ENCODE data around the gene PNMA6E. TPM values are rescaled to one million over a fixed set of nuclear protein-coding genes. Genes with fewer than 3 reads are reported as not detected.
A peak's percentile ranks its signal among the peaks of the same experiment; 100 is the strongest.

The PNMA6E gene
- total and polyA plus RNA-seq, 9 of the 15 experiments (the other 6 are each of a cell fraction or from before 2014, with no cell fraction given): 0.03 TPM; not detected in 8

GRCh38 chrX:153400146-153401132 lies 711 bp downstream of the PNMA6E start:
- Histone ChIP-seq H3K36me3 (ENCODE audit: control insufficient read depth, insufficient read depth, low read length) (no peaks in the 10 kb centered on the region), H3K9ac (ENCODE audit: insufficient read depth in 1 of 2, low read depth in 2 of 2, low read length in 2 of 2) (peak overlapping the region in 1 of 2 experiments; percentile 35; a peak in 1 of 4 replicates), H3K9me1 (ENCODE audit: control insufficient read depth, insufficient read depth, low read length) (no peaks in the 10 kb centered on the region), H3K27me3 (ENCODE audit: control insufficient read depth in 2 of 2, insufficient read depth in 2 of 2, low read length in 2 of 2) (peaks cover 0 to 20% of the 10 kb centered on the region in 2 experiments; a peak in 2 of 5 replicates), H3K27ac (ENCODE audit: extremely low read depth, low read depth, low read length) (no peak overlapping the region), H3K79me2 (ENCODE audit: control insufficient read depth, insufficient read depth, low read length) (no peaks in the 10 kb centered on the region), H3K4me2 (ENCODE audit: insufficient read depth, low read length) (peak overlapping the region; percentile 41; the same call in 1 of the 2 replicates), H3K4me1 (replicated peaks in 1 of 2; ENCODE audit: control insufficient read depth in 2 of 2, insufficient read depth in 2 of 2, low read length in 2 of 2) (peaks cover 4 to 22% of the 10 kb centered on the region in 2 experiments; a peak in 3 of 5 replicates), H3K4me3 (no peak overlapping the region), H4K20me1 (replicated peaks; ENCODE audit: control insufficient read depth, insufficient read depth, low read length) (no peaks in the 10 kb centered on the region), H3K9me3 (replicated peaks; ENCODE audit: control insufficient read depth, insufficient read depth, low read depth, low read length) (no peaks in the 10 kb centered on the region), H2AFZ (ENCODE audit: low read depth, low read length) (peak overlapping the region; percentile 74)
- ATAC-seq (peak; percentile 99), DNase-seq (ENCODE audit: extremely low read depth in 1 of 4, low spot score in 3 of 4) (peak; percentile 82 to 85 (median 83)), FAIRE-seq (no peak)
- intact Hi-C loops (cut with micrococcal nuclease) (loop anchor here (5.0 kb wide), 1 partner anchor 37 kb away; no protein-coding TSS in a partner anchor), in situ Hi-C loops (cut with MboI) (no loop called here)
- 68% methylated on average over 16 of the region's 60 CpGs for WGBS (ENCODE audit: insufficient coverage, low coverage, missing lambda C conversion rate)
- ChIA-PET POLR2A (no interaction called here), CTCF (ENCODE audit: low intra/inter-chr PET ratio) (interaction anchor here (0.6 to 1.3 kb wide), 3 partner anchors 38 to 369 kb away, joined by 3 to 7 read pairs (median 3); no protein-coding TSS in a partner anchor)
- no TSS peak for BruUV-seq (replicated peaks)
- TF ChIP-seq RUNX1 (IDR thresholded peaks at IDR 0.05; ENCODE audit: low read depth) (no peak), NR2F6 (CRISPR knock-in tag; IDR thresholded peaks at IDR 0.05) (no peak), ETV5 (CRISPR knock-in tag; IDR thresholded peaks at IDR 0.05; ENCODE audit: low read depth) (no peak), TEAD2 (tag; IDR thresholded peaks at IDR 0.05) (no peak), RB1 (IDR thresholded peaks at IDR 0.05; ENCODE audit: low read depth) (peak; percentile 67; the same call in 1 of the 2 replicates), SAP30 (IDR thresholded peaks at IDR 0.05; ENCODE audit: borderline replicate concordance, insufficient read depth, low read depth, low read length, poor library complexity, severe bottlenecking) (no peak), HCFC1 (IDR thresholded peaks at IDR 0.05; ENCODE audit: low read depth, low read length) (no peak), RREB1 (CRISPR knock-in tag; IDR thresholded peaks at IDR 0.05) (no peak), GABPB2 (CRISPR knock-in tag; conservative IDR thresholded peaks at IDR 0.05) (no peak), EZH2 (IDR thresholded peaks at IDR 0.05; ENCODE audit: borderline replicate concordance, low read depth, low read length) (no peak), ATF2 (CRISPR knock-in tag; IDR thresholded peaks at IDR 0.05) (no peak)

All from K562 (cell line).